Muscle of leg (tissue), 11 donors: ENCODE data around the gene MTAP. TPM values are rescaled to one million over a fixed set of nuclear protein-coding genes. Genes with fewer than 3 reads are reported as not detected.

Experiments
- DNase-seq: peaks from one replicate; pipeline ENCODE4 v3.0.0; 2013
- H3K27ac ChIP-seq: one replicate; pipeline ENCODE4 v1.5.1; 2013; ENCODE audit warnings: mild to moderate bottlenecking, low read length, control low read depth
- H3K27me3 ChIP-seq: one replicate; pipeline ENCODE4 v1.6.1; 2013; ENCODE audit warnings: low read length; ENCODE audit not compliant: control insufficient read depth, insufficient read depth
- H3K36me3 ChIP-seq: one replicate; pipeline ENCODE4 v1.6.1; 2013; ENCODE audit warnings: low read length; ENCODE audit not compliant: control insufficient read depth, insufficient read depth
- H3K4me1 ChIP-seq: one replicate; pipeline ENCODE4 v1.6.1; 2013; ENCODE audit warnings: low read length; ENCODE audit not compliant: control insufficient read depth, insufficient read depth
- H3K4me3 ChIP-seq: one replicate; pipeline ENCODE4 v1.5.1; 2013; ENCODE audit warnings: low read length, control low read depth
- H3K9me3 ChIP-seq: replicated peaks from 2 replicates; pipeline ENCODE4 v1.6.1; 2013; ENCODE audit warnings: low read depth, low read length; ENCODE audit not compliant: control insufficient read depth
- WGBS: methylation state at CpG from one replicate; pipeline ENCODE4 v1.1.5; 2013; ENCODE audit warnings: missing lambda C conversion rate; ENCODE audit not compliant: insufficient coverage; 5-methylcytosine and 5-hydroxymethylcytosine counted together
- polyA plus RNA-seq, 8 donors: library from polyadenylated mRNA; unstranded; fragments of 120-200 nt; gene quantifications; one replicate each; pipeline versions ENCODE4 v1.2.1 to v1.2.3, GENCODE V29; 2013; ENCODE audit warnings: inconsistent platforms in 1 of 8, low replicate concordance in 1 of 8; ENCODE audit not compliant: insufficient read length in 8 of 8, insufficient read depth in 1 of 8
- total RNA-seq: library from RNA; stranded (reverse); fragments of 120-200 nt; gene quantifications from one replicate; pipeline ENCODE4 v1.2.4, GENCODE V29; 2013

Gene MTAP
- total and polyA plus RNA-seq, 9 donors: 16.1 to 27.0 (median 23.0) TPM

GRCh38 chr9:21862871-21863270 lies 60.4 kb downstream of the MTAP start:
- Histone ChIP-seq H3K36me3 (peaks cover 29% of the 10 kb centered on the region), H3K27me3 (no peaks in the 10 kb centered on the region), H3K27ac (no peak overlapping the region), H3K4me3 (no peak overlapping the region), H3K4me1 (no peaks in the 10 kb centered on the region), H3K9me3 (no peaks in the 10 kb centered on the region)
- DNase-seq: no peak
- WGBS: no CpG with 5 or more reads among the region's 1 CpG

- H3K27ac ChIP-seq: no peak overlapping the region
- no peak for DNase-seq
- no peak overlapping the region for H3K4me3 ChIP-seq
- H3K27me3 ChIP-seq: no peaks in the 10 kb centered on the region
- H3K36me3 ChIP-seq: peaks cover 19% of the 10 kb centered on the region
- no peaks in the 10 kb centered on the region for H3K4me1 ChIP-seq
- H3K9me3 ChIP-seq: no peaks in the 10 kb centered on the region
- 96% methylated on average over 4 of the region's 5 CpGs for WGBS
These were observed 62.1 kb downstream of the MTAP start for GRCh38 chr9:21864505-21864904.

- H3K36me3 ChIP-seq: peaks cover 15% of the 10 kb centered on the region
- DNase-seq: no peak
- no peaks in the 10 kb centered on the region for H3K27me3 ChIP-seq
- no peaks in the 10 kb centered on the region for H3K4me1 ChIP-seq
- H3K27ac ChIP-seq: no peak overlapping the region
- no CpG with 5 or more reads among the region's 1 CpG for whole genome bisulfite sequencing
- no peak overlapping the region for H3K4me3 ChIP-seq
- no peaks in the 10 kb centered on the region for H3K9me3 ChIP-seq
These were observed 63.9 kb downstream of the MTAP start for GRCh38 chr9:21866302-21866701.

GRCh38 chr9:21871256-21871975 lies 69.0 kb downstream of the MTAP start:
- Histone ChIP-seq H3K4me3 (no peak overlapping the region), H3K36me3 (peaks cover 4% of the 10 kb centered on the region), H3K27ac (no peak overlapping the region), H3K9me3 (peaks cover 2% of the 10 kb centered on the region), H3K27me3 (no peaks in the 10 kb centered on the region), H3K4me1 (no peaks in the 10 kb centered on the region)
- WGBS: no CpG with 5 or more reads among the region's 3 CpGs
- no peak for DNase-seq

GRCh38 chr9:21872696-21873095 lies 70.3 kb downstream of the MTAP start:
- H3K4me3 ChIP-seq: no peak overlapping the region
- no peaks in the 10 kb centered on the region for H3K27me3 ChIP-seq
- DNase-seq: no peak
- no CpG with 5 or more reads among the region's 1 CpG for WGBS
- no peaks in the 10 kb centered on the region for H3K4me1 ChIP-seq
- H3K36me3 ChIP-seq: peaks cover 4% of the 10 kb centered on the region
- H3K9me3 ChIP-seq: peaks cover 2% of the 10 kb centered on the region
- H3K27ac ChIP-seq: no peak overlapping the region

GRCh38 chr9:21873540-21874221 lies 71.2 kb downstream of the MTAP start:
- no peak for DNase-seq

GRCh38 chr9:21875893-21876292 lies 73.5 kb downstream of the MTAP start:
- no CpG with 5 or more reads among the region's 4 CpGs for WGBS
- Histone ChIP-seq H3K27me3 (no peaks in the 10 kb centered on the region), H3K9me3 (peaks cover 13% of the 10 kb centered on the region), H3K36me3 (no peaks in the 10 kb centered on the region), H3K4me1 (no peaks in the 10 kb centered on the region), H3K27ac (no peak overlapping the region), H3K4me3 (no peak overlapping the region)
- no peak for DNase-seq

More at GRCh38 chr9:21873540-21874221, 71.2 kb downstream of the MTAP start:
- no CpG with 5 or more reads among the region's 6 CpGs for whole genome bisulfite sequencing
- Histone ChIP-seq H3K36me3 (peaks cover 1% of the 10 kb centered on the region), H3K27ac (no peak overlapping the region), H3K4me1 (no peaks in the 10 kb centered on the region), H3K9me3 (peaks cover 2% of the 10 kb centered on the region), H3K27me3 (no peaks in the 10 kb centered on the region), H3K4me3 (no peak overlapping the region)

- H3K36me3 ChIP-seq: no peaks in the 10 kb centered on the region
- H3K9me3 ChIP-seq: peaks cover 33% of the 10 kb centered on the region
- H3K27ac ChIP-seq: no peak overlapping the region
- H3K4me3 ChIP-seq: no peak overlapping the region
- DNase-seq: no peak
- no peaks in the 10 kb centered on the region for H3K27me3 ChIP-seq
- WGBS: 40% methylated on average over 1 of the region's 3 CpGs
- no peaks in the 10 kb centered on the region for H3K4me1 ChIP-seq
These were observed 81.2 kb downstream of the MTAP start for GRCh38 chr9:21883642-21884041.

GRCh38 chr9:21889673-21890072 lies 87.2 kb downstream of the MTAP start:
- H3K9me3 ChIP-seq: peaks cover 53% of the 10 kb centered on the region
- no peak for DNase-seq
- peaks cover 6% of the 10 kb centered on the region for H3K36me3 ChIP-seq
- no peak overlapping the region for H3K4me3 ChIP-seq
- no peaks in the 10 kb centered on the region for H3K4me1 ChIP-seq
- 89% methylated on average over 1 of the region's 1 CpG for WGBS
- H3K27me3 ChIP-seq: no peaks in the 10 kb centered on the region
- no peak overlapping the region for H3K27ac ChIP-seq

- WGBS: 83% methylated on average over 3 of the region's 5 CpGs
- Histone ChIP-seq H3K27me3 (no peaks in the 10 kb centered on the region), H3K9me3 (peaks cover 55% of the 10 kb centered on the region), H3K27ac (no peak overlapping the region), H3K4me3 (no peak overlapping the region), H3K4me1 (no peaks in the 10 kb centered on the region), H3K36me3 (peaks cover 6% of the 10 kb centered on the region)
- no peak for DNase-seq
These were observed 88.3 kb downstream of the MTAP start for GRCh38 chr9:21890696-21891095.
